ENCODE data around the gene NKX3-2. TPM values are rescaled to one million over a fixed set of nuclear protein-coding genes. Genes with fewer than 3 reads are reported as not detected.

NKX3-2 gene
- total and polyA plus RNA-seq, 12 donors, result 0.06 to 0.50 (median 0.24) TPM; not detected in 5

GRCh38 chr4:13543032-13543838 lies 1.1 kb downstream of the NKX3-2 start:
- H3K4me3 ChIP-seq, result peak overlapping the region in 1 of 4 donors; percentile 65
- no peak overlapping the region for H3K27ac ChIP-seq
- H3K27me3 ChIP-seq, result peaks cover 91% of the 10 kb centered on the region
- H3K36me3 ChIP-seq (replicated peaks in 1 of 2), result no peaks in the 10 kb centered on the region
- TF ChIP-seq POLR2A (IDR thresholded peaks at IDR 0.05) (no peak), CTCF (IDR thresholded peaks at IDR 0.05) (no peak)
- peaks cover 0 to 42% of the 10 kb centered on the region in 2 donors for H3K4me1 ChIP-seq (replicated peaks in 1 of 2)
- 47 to 70% (median 55%) methylated on average over 16 to 30 of the region's 30 CpGs for WGBS, 4 donors
- H3K9me3 ChIP-seq (replicated peaks in 1 of 3), result no peaks in the 10 kb centered on the region
- intact Hi-C loops (cut with DNase I), result loop anchor here (10.0 kb wide), 2 partner anchors 138 to 688 kb away; no protein-coding TSS in a partner anchor
- no peak for DNase-seq

GRCh38 chr4:13542577-13543031 lies 1.7 kb downstream of the NKX3-2 start:
- intact Hi-C loops (cut with DNase I), result loop anchor here (10.0 kb wide), 2 partner anchors 138 to 688 kb away; no protein-coding TSS in a partner anchor
- Histone ChIP-seq H3K4me3 (peak overlapping the region in 1 of 4 donors; percentile 22), H3K9me3 (replicated peaks in 1 of 3) (no peaks in the 10 kb centered on the region), H3K27ac (no peak overlapping the region), H3K27me3 (peaks cover 90% of the 10 kb centered on the region), H3K4me1 (replicated peaks in 1 of 2) (peaks cover 0 to 35% of the 10 kb centered on the region in 2 donors), H3K36me3 (replicated peaks in 1 of 2) (no peaks in the 10 kb centered on the region)
- DNase-seq, result peak in 1 of 7 donors; percentile 42
- TF ChIP-seq CTCF (IDR thresholded peaks at IDR 0.05) (no peak), POLR2A (IDR thresholded peaks at IDR 0.05) (no peak)
- 50 to 67% (median 61%) methylated on average over 10 to 27 of the region's 27 CpGs for WGBS, 4 donors

GRCh38 chr4:13541720-13542576 lies 2.4 kb downstream of the NKX3-2 start:
- Histone ChIP-seq H3K4me3 (peak overlapping the region in 1 of 4 donors; percentile 22), H3K27ac (no peak overlapping the region), H3K9me3 (replicated peaks in 1 of 3) (no peaks in the 10 kb centered on the region), H3K27me3 (peaks cover 90% of the 10 kb centered on the region), H3K4me1 (replicated peaks in 1 of 2) (peaks cover 0 to 30% of the 10 kb centered on the region in 2 donors), H3K36me3 (replicated peaks in 1 of 2) (no peaks in the 10 kb centered on the region)
- intact Hi-C loops (cut with DNase I), result loop anchor here (10.0 kb wide), 2 partner anchors 137 to 687 kb away; no protein-coding TSS in a partner anchor
- peak in 2 of 7 donors; percentile 37 to 61 for DNase-seq
- TF ChIP-seq CTCF (IDR thresholded peaks at IDR 0.05) (peak in 3 of 6 experiments; percentile 11 to 36 (median 32)), POLR2A (IDR thresholded peaks at IDR 0.05) (no peak)
- WGBS, 4 donors, result 3 to 27% (median 6%) methylated on average over 2 to 79 of the region's 79 CpGs

GRCh38 chr4:13541176-13541604 lies 3.1 kb downstream of the NKX3-2 start:
- Histone ChIP-seq H3K27ac (no peak overlapping the region), H3K4me3 (no peak overlapping the region), H3K27me3 (peaks cover 90% of the 10 kb centered on the region), H3K9me3 (replicated peaks in 1 of 3) (no peaks in the 10 kb centered on the region), H3K36me3 (replicated peaks in 1 of 2) (no peaks in the 10 kb centered on the region), H3K4me1 (replicated peaks in 1 of 2) (peaks cover 0 to 30% of the 10 kb centered on the region in 2 donors)
- intact Hi-C loops (cut with DNase I), result loop anchor here (10.0 kb wide), 2 partner anchors 136 to 686 kb away; no protein-coding TSS in a partner anchor
- no peak for DNase-seq
- 41 to 55% (median 44%) methylated on average over 5 to 10 of the region's 10 CpGs for WGBS, 4 donors
- TF ChIP-seq CTCF (IDR thresholded peaks at IDR 0.05), result no peak
- TF ChIP-seq POLR2A (IDR thresholded peaks at IDR 0.05), result no peak
